COLO668 (cell line): Measurements from ENCODE around the gene GFY.
A peak's percentile ranks its signal among the peaks of the same experiment; 100 is the strongest.
"Not testable (repeated sequence)": the region's sequence is repeated elsewhere in the genome, so short reads cannot be mapped to it uniquely, and the experiment has no call there.

Source experiments
- DNase-seq: peaks from one replicate; lab custom pipeline; 2025; ENCODE audit not compliant: unreplicated experiment; lab: John Stamatoyannopoulos, UW

GFY gene

GRCh38 chr19:49468199-49468598 lies 43.0 kb downstream of the GFY start:
- no peak for DNase-seq

- DNase-seq: no peak
Observed at GRCh38 chr19:49468746-49469447, 43.7 kb downstream of the GFY start.

GRCh38 chr19:49469828-49470614 lies 44.8 kb downstream of the GFY start:
- no peak for DNase-seq

GRCh38 chr19:49470615-49470978 lies 45.4 kb downstream of the GFY start:
- DNase-seq: no peak

- DNase-seq: no peak
Observed at GRCh38 chr19:49472936-49473335, 47.7 kb downstream of the GFY start.

- DNase-seq: not testable (repeated sequence)
Observed at GRCh38 chr19:49473501-49473867, 48.3 kb downstream of the GFY start.

GRCh38 chr19:49473868-49474541 lies 48.8 kb downstream of the GFY start, which contains the start of gene FLT3LG:
FLT3LG (plus strand) TSS chr19:49474215; CDS start chr19:49474640, 425 bp downstream.
- peak; percentile 73 for DNase-seq

- no peak for DNase-seq
Observed at GRCh38 chr19:49474542-49474924, 49.3 kb downstream of the GFY start.

GRCh38 chr19:49475191-49475917 lies 50.2 kb downstream of the GFY start:
- DNase-seq: no peak

GRCh38 chr19:49475995-49476880 lies 51.0 kb downstream of the GFY start:
- DNase-seq: peak; percentile 22
